Activated CD4-positive, alpha-beta T cell treated with anti-CD3 and anti-CD28 coated beads, Interleukin-2, amount 50 U/mL, for 16 hours (primary cell): ENCODE measurements around the gene SLC7A8.

Experiments used
- DNase-seq: peaks from one replicate; pipeline ENCODE4 v3.0.0-alpha.2; 2020

SLC7A8 gene

DNA sequence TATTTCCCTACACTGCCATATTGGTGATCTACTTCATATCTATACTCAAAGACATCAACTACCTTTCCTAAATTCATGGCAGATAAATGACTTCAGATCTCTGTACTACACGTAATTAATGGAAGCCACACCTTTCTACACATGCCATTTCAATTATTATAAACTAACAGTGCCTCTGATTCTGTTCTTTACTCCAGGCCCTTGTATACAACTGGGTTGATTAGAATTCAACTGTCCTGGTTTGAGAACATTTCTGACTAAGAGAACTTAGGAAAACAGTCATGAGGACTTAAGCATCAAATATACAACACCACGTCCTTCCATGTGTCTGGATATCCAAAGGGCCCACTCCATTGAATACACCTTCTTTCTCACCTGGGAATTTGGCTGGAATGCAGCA, 90.4 kb downstream of the SLC7A8 start:
- no peak for DNase-seq

- DNase-seq, result no peak
Measured at GRCh38 chr14:23091294-23092225, 91.9 kb downstream of the SLC7A8 start.

- DNase-seq, result no peak
Measured at GRCh38 chr14:23090254-23090636, 93.2 kb downstream of the SLC7A8 start.

- no peak for DNase-seq
Measured at GRCh38 chr14:23089498-23090253, 93.8 kb downstream of the SLC7A8 start.

DNA sequence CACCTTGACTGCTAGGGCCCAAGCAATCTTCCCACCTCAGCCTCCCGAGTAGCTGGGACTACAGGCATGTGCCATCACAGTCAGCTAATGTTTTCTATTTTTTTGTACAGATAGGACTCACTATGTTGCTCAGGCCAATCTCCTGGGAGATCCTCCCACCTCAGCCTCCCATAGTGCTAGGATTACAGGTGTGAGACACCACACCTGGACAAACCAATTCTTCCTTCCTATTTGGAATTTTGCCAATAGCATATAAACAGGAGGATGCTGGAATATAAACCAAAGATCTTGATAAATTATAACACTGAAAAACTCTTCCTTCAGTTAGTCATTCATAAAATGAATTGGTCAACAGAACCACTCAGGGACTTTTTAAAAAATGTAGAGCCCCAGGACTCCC, 96.9 kb downstream of the SLC7A8 start:
- no peak for DNase-seq

DNA sequence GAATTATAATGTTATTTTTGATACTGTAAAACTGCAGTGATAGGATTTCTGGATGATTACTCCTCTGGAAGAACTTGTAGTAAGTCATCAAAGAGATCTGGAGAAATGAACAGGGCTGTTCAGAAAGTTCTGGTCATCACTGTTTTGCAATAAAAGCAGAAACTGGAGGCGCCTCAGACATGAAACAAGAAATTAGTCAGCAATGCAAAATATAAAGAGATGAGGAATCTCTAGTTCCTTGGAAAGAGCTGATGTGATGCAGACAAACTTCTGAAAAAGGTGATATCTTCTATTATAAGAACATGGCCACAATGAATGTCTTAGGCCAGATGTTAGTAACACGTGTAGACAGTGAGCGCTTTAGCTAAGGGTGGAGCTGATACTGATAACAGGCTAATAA, 98.0 kb downstream of the SLC7A8 start:
- DNase-seq, result peak; percentile 24

GRCh38 chr14:23080474-23080873, 103.0 kb downstream of the SLC7A8 start:
- no peak for DNase-seq

GRCh38 chr14:23079716-23080115, 103.7 kb downstream of the SLC7A8 start:
- no peak for DNase-seq

DNA sequence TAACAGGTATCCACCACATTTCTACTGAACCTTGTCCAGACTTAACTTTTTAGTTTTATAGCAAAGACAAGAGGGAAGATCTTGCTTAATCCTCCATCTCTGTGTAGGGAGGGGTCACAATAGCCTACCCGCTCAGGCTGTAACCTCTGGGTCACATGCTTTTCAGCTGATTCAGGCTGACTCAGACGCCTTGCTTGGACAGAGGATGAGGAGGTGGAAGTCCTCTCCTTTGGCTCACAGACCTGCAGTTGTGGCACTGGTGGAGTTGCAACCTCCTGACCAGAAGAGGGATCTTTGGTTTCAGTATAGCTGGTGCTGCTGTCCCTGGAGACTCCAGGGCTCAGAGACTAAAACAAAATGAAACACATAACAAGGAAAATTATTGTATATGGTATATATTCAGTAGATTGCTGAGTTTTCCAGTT, 104.8 kb downstream of the SLC7A8 start:
- DNase-seq, result no peak

DNA sequence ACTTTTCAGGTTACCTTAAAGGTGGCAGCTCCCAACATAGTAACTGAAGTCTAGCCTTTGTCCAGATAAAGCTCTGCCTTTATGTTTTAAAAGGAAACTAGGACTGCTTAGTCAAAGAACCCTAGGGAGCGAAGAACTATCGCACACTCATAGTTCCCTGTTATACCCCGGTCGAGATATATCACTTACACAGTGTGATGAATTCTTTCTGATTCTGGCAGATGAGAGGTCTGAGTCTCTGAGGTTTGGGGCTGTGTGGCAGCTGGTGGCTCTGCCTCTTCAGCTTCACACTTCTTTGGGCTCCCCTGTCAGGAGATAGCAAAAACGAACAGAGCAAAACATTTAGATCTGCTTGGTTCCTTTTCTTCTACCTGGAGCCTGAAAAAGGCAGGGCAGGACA, 105.5 kb downstream of the SLC7A8 start:
- DNase-seq, result no peak

DNA sequence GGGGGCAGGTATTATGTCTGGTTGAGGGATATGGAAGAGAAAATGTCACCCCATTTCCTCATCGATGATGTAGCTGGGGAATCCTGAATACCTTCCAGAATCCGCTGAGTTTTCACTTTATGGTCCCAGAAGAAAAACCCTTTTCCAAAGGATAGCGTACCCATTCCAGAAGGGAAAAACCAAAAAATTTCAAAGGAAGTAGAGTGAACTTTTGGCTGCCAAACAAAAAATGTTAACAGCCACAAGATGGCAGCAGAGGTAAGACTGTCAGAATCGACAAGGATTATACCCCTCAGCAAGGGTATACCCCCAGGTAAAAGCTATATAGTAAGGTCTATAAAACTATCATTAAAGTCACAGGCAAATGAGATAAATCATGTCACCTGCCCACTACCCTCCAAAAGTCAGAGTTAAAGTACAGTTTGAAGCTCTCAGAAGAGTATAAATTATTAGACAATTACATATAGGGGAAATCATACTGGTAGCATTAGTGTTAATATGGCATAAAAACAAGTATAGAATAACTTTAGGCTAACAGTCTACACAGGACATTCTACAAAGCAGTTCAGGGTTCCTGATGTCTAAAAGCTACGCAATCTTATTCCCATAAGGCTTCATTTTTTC, 106.6 kb downstream of the SLC7A8 start:
- peak; percentile 44 for DNase-seq
